ENCODE measurements around the gene UNC13B. TPM values are rescaled to one million over a fixed set of nuclear protein-coding genes. Genes with fewer than 3 reads are reported as not detected.
"Not testable (repeated sequence)": the region's sequence is repeated elsewhere in the genome, so short reads cannot be mapped to it uniquely, and the experiment has no call there.

Gene UNC13B
- polyA plus RNA-seq, 1 experiment, result 13.2 TPM

DNA sequence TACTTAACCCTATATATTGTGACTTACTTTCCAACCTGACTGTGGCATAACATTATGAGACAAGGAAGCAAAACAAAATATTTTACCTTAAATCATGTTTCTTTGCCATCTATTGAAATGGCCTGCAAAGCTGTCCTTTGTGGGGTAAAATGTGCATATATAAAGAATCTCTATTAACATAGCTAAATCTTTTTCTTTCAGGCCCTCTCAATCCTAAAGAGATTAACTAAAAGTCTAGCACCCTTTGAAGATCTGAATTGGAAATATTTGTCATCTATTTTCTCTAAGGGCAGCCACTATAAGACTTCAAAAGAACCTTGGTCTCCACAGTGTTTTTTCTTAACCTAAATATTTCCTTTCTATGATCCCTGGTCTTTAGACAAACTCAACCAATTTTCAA lies 5.0 kb upstream of the UNC13B start:
- CTCF ChIA-PET, result no interaction called here
- POLR2A ChIA-PET, result no interaction called here
- Histone ChIP-seq H3K36me3 (ENCODE audit: control insufficient read depth, insufficient read depth, low read length) (no peaks in the 10 kb centered on the region), H3K4me3 (ENCODE audit: low read depth, low read length) (no peak overlapping the region), H3K27me3 (ENCODE audit: control insufficient read depth, insufficient read depth, low read length) (no peaks in the 10 kb centered on the region)
- no peak for DNase-seq (ENCODE audit: low read depth)
- TF ChIP-seq, protein P1, sequence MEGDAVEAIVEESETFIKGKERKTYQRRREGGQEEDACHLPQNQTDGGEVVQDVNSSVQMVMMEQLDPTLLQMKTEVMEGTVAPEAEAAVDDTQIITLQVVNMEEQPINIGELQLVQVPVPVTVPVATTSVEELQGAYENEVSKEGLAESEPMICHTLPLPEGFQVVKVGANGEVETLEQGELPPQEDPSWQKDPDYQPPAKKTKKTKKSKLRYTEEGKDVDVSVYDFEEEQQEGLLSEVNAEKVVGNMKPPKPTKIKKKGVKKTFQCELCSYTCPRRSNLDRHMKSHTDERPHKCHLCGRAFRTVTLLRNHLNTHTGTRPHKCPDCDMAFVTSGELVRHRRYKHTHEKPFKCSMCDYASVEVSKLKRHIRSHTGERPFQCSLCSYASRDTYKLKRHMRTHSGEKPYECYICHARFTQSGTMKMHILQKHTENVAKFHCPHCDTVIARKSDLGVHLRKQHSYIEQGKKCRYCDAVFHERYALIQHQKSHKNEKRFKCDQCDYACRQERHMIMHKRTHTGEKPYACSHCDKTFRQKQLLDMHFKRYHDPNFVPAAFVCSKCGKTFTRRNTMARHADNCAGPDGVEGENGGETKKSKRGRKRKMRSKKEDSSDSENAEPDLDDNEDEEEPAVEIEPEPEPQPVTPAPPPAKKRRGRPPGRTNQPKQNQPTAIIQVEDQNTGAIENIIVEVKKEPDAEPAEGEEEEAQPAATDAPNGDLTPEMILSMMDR (IDR thresholded peaks at IDR 0.05; ENCODE audit: insufficient read depth, low read depth, low read length), result no peak

DNA sequence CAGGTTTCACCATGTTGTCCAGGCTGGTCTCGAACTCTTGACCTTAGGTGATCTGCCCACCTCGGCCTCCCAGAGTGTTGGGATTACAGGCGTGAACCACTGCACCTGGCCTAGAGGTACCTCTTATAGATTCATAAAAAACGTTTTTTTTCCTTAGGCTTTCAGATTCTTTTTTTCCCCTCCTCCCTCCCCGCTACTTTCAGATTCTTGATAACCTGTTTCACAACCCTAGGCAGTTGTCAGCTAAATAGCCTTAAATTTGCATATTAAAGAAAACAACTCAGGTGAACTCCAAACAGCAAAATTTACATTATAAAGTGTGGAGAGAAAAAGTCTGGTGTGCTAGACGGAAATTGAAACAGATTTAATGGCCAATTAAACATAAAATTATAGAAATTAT lies 4.0 kb upstream of the UNC13B start:
- DNase-seq (ENCODE audit: low read depth); H3K36me3 ChIP-seq (ENCODE audit: control insufficient read depth, insufficient read depth, low read length); H3K27me3 ChIP-seq (ENCODE audit: control insufficient read depth, insufficient read depth, low read length); H3K4me3 ChIP-seq (ENCODE audit: low read depth, low read length); CTCF ChIA-PET; POLR2A ChIA-PET: not testable (repeated sequence)

DNA sequence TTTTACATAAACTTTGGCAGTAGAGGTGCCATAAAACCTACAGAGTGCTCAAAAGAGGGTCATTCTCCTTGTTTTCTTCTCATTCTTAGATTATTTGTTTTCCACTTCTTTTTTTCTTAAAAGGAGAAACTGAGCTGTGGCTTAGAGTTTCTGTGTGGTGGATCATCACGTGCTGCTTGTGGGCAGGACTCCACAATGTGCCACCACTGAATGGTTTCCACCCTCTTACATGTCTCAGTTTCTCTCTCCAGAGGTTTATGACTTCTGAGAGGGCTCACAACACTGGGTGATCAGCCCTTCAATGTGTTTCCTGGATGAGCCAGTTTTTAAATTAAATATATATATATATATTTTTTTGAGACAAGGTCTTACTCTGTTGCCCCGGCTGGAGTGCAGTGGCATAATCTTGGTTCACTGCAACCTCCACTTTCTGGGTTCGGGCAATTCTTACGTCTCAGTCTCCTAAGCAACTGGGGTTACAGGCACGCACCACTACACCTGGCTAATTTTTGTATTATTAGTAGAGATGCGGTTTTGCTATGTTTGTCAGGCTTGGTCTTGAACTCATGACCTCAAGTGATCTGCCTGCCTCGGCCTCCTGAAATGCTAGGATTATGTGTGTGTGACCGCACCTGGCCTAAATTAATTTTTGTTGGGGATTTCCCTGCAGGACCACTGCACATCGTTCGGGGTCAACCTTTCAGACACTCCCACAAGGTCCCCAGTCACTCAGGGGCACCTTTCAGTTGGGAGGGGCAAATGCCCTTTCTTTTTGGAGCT lies 3.1 kb upstream of the UNC13B start:
- CTCF ChIA-PET, result no interaction called here
- POLR2A ChIA-PET, result no interaction called here

DNA sequence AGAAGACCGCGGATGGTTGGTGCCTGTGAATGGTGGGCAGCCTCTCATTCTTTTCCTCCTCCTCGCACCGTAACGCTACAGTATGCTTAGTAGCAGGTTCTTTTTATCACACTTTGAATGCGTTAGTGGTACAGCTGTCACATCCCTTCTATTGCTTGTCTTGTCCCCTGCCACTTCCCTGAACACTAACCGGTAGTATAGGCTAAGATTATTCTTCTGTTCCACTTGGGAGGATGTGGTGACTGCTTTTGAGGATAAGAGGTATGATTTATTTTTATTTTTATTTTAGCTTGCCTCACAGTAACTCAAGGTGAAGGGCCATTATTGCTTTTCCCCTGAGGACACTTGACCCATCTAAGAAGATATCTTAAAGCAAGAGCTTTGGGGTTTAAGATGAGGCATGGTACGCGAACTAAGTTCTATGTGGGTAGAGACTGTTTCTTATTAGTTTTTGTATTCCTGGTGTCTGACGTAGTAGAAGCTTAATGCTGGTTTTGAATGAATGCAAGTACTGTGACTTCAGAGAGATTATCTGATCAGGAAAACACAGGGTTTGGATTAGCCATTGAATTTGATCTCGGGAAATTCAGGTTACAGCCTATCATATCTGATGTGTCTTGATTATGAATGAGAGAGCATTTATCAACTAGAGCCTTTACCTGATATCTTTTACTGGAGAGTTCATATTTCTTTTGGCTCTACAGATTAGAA lies 951 bp downstream of the UNC13B start:
- Histone ChIP-seq H3K36me3 (ENCODE audit: control insufficient read depth, insufficient read depth, low read length) (no peaks in the 10 kb centered on the region), H3K27me3 (ENCODE audit: control insufficient read depth, insufficient read depth, low read length) (no peaks in the 10 kb centered on the region), H3K4me3 (ENCODE audit: low read depth, low read length) (peak overlapping the region; percentile 85)
- CTCF ChIA-PET, result interaction anchor here (0.6 to 1.3 kb wide), 7 partner anchors 10 to 217 kb away, joined by 3 to 5 read pairs (median 4); partner anchors contain the start of gene ATOSB
- TF ChIP-seq, protein P1 (IDR thresholded peaks at IDR 0.05; ENCODE audit: insufficient read depth, low read depth, low read length), result no peak
- no peak for DNase-seq (ENCODE audit: low read depth)
- POLR2A ChIA-PET, result no interaction called here

More for the DNA sequence above, 3.1 kb upstream of the UNC13B start:
- Histone ChIP-seq H3K4me3 (ENCODE audit: low read depth, low read length) (no peak overlapping the region), H3K36me3 (ENCODE audit: control insufficient read depth, insufficient read depth, low read length) (no peaks in the 10 kb centered on the region), H3K27me3 (ENCODE audit: control insufficient read depth, insufficient read depth, low read length) (no peaks in the 10 kb centered on the region)
- DNase-seq (ENCODE audit: low read depth), result no peak
- TF ChIP-seq, protein P1 (IDR thresholded peaks at IDR 0.05; ENCODE audit: insufficient read depth, low read depth, low read length), result no peak

DNA sequence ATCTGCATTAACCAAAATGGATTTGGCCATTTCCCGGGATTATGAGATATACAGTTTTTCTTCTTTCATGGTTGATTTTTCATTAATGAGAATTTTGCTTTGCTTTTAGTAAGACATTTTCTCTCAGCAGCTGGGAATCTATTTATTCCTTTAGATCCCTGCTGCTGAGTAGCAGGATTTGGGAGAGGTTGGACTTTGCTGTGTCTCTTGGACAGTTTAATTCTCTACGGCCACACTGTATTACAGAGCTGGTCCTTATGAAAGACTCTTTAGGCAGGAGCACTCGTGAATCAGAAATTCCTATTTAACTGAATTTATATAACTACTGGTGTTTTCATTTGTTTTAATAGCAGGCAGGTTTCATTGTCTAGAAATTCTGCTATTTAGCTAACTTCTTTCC lies 1.6 kb downstream of the UNC13B start:
- ChIA-PET POLR2A (no interaction called here), CTCF (interaction anchor here (0.6 to 1.1 kb wide), 3 partner anchors 46 to 216 kb away, joined by 3 to 5 read pairs (median 4); partner anchors contain the start of gene ATOSB)
- Histone ChIP-seq H3K36me3 (ENCODE audit: control insufficient read depth, insufficient read depth, low read length) (no peaks in the 10 kb centered on the region), H3K4me3 (ENCODE audit: low read depth, low read length) (no peak overlapping the region), H3K27me3 (ENCODE audit: control insufficient read depth, insufficient read depth, low read length) (no peaks in the 10 kb centered on the region)
- TF ChIP-seq, protein P1 (IDR thresholded peaks at IDR 0.05; ENCODE audit: insufficient read depth, low read depth, low read length), result no peak
- DNase-seq (ENCODE audit: low read depth), result no peak

All from BJ (cell line).